GM21529 (cell line): Measurements from ENCODE around the gene GLCE.
"Not testable (repeated sequence)": the region's sequence is repeated elsewhere in the genome, so short reads cannot be mapped to it uniquely, and the experiment has no call there.

Experiments used
- ATAC-seq: cut with Tn5 transposase; IDR thresholded peaks from one replicate; pipeline ENCODE4 v1.9.1; 2021; ENCODE audit not compliant: unreplicated experiment

The GLCE gene

DNA sequence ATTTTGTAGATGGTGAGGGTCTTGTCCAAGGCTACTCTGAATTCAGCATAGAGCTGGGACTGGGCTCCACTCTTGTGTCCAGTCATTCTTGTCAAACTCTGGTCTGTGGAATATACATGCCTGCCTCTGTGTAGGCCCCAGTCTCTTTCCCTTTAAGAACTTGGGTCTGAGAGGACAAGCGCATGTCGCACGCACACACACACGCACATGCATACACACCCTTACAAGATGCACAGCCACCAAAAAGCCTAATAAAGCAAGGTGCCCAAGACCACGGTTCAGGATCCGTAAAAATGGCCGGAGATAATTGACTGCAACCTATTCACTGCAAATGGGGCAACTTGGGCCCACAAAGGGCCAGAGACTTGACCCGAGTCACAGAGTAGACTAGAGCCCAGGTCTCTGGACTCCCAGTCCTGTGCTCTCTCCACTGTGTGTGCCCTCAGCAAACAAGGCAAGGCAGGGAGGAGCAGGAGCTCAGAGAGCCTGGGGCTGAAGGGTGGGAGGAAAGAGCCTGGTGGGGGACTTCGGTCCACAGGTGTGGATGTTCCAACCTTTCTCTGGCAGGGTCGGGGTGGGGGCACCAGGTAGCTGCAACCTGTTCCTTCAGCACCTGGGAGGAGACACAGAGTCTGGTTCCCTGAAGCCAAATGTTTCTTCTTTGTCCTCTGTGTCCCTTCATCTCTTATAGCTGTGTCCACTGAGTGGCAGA is 137.4 kb downstream of the GLCE start:
- no peak for ATAC-seq

DNA sequence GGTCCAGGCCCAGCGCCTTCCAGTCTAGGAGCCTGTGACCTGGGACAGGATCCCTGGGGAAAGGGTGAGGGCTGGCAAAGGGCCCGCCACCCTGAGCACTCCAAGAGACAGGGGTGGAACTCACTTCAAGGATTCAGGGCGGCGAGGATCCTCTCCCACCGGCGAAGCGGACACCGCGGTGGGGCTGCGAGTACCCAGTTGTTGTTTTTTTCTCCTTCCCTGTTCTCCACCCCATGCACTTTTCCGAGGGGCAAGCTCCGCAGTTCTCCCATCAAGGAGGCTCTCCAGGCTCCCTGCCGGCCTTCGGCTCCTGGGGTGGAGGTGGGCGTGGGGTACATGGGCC is 137.9 kb downstream of the GLCE start:
- no peak for ATAC-seq

DNA sequence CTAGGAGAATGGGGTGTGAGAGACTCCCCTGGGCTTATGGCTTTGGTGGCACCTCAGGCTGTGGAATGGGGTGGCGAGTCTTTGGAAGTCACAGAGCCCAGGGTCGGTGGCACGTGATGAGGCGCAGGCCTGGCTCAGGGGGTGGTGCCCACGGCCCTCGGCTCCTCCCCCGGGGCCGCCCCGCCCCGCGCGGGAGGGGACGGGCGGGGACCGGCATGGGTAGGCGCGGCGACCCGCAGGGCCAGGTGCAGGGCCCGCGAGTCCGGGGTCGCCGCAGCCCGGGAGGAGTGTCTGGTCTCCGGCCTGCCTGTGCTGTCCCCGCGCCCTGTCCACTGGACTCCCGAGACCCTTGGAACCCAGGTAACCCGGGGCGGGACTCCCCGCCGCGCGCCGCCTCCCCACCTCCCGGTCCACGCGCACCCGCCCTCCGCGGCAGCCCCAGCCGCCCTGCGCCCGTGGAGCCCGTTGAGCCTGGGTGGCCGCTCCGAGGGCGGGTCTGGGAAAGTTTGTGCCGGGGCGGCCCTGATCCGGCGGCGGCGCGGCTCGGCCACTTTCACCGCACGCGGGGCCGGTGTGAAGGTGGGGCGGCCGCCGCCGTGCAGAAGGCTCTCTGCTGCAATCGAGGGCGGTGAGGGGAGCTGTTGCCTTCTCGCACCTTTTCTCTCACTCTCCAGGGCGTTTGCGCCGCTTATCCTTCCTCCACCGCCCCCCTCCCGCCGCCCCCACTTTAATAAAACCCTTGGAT is 138.4 kb downstream of the GLCE start, which contains the start of gene PAQR5:
TSS of gene PAQR5 (plus strand) at position 216 of the 745 bp plus-strand sequence. CDS start 61,169 bp downstream, outside the sequence.
- ATAC-seq: no peak

DNA sequence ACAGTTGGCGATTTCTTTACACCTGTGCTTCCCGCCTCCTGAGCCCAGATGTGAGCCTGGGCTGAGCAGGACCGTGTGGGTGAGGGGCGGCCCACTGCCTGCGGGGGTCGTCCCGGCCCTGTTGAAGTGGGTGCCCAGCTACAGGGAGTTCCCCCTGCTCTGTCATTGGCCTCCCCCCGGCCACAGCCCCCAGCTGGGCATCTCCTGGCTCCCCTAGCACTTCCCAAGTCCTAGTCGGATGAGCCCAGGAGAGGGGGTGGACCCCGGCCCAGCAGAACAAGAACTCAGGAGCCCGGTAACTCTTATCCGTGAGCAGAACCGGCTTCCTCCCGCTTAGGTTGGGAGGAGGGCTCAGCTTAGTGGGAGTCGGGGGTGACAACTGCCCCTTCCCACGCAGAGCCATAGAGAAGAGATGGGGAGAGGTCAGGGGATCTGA is 139.0 kb downstream of the GLCE start:
- no peak for ATAC-seq

DNA sequence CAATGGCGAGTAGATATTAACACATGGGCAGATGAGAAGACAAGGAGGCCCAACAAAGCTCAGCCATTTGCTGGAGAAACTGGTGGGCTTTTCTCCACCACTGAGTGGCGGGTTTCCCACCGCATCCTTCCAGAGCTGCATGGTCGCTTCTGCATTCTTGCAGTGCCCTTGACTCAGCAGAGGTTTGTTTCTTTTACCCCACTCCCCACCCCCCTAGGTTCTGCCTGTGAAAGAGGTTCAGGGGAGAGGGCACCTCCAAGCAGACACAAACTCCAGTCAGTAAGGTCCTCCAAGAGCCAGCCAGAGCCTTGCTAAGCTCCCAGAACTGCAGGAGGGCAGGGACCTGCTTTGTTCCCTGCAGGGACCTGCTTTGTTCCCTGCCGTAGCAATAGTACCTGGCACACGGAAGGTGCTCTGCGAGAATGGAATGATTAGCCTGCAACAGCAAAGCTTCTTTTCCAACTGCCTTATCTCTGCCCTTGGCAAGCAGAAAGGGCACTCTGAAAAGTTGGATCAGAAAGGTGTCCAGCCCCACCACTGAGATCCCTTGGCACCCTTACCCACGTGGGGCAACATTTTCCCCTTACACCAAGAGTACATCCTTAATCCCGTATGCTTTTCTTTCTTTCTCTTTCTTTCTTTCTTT is 139.6 kb downstream of the GLCE start:
- no peak for ATAC-seq

DNA sequence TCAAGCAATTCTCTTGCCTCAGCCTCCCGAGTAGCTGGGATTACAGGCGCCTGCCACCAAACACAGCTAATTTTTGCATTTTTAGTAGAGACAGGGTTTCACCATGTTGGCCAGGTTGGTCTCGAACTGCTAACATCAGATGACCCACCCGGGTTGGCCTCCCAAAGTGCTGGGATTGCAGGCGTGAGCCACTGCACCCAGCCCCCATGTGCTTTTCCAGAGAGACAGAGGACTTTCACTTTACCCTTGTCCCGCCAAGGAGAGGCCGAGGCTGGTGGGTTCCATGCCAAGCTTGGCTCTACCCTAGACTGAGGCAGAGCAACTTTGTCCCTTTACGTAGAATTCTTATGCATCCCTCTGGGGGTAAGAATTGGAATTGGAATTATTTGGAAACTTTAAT is 140.7 kb downstream of the GLCE start:
- ATAC-seq: not testable (repeated sequence)

DNA sequence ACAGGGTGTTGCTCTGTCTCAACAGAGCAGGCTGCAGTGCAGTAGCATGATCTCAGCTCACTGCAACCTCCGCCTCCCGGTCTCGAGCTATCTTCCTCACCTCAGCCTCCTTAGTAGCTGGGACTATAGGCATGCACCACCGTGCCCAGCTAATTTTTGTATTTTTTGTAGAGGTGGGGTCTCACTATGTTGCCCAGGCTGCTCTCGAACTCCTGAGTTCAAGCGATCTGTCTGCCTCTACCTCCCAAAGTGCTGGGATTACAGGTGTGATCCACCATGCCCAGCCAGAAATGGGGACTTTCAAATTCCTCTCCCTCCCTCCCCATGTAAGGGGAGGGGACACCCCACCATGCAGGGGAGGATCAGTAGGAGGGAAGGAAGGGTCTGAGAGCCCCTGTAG is 141.7 kb downstream of the GLCE start:
- not testable (repeated sequence) for ATAC-seq

DNA sequence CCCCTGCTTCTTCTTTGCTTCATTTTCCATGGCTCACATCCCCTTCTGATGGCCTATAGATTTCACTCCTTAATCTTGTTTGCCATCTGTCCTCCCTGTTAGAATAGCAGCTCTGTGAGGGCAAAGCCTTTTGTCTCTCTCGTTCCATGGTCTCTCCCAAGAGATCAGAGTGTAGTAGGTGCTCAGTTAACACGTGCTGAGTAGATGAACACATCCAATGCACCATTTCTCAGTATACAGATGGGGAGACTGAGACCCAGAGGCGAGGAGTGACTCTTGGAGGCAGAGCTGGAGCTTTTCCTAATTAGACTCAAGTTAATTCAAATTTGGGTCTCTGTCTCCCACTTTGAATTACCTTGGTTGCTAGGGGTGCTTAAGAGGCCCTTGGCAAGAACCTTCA is 142.5 kb downstream of the GLCE start:
- no peak for ATAC-seq

DNA sequence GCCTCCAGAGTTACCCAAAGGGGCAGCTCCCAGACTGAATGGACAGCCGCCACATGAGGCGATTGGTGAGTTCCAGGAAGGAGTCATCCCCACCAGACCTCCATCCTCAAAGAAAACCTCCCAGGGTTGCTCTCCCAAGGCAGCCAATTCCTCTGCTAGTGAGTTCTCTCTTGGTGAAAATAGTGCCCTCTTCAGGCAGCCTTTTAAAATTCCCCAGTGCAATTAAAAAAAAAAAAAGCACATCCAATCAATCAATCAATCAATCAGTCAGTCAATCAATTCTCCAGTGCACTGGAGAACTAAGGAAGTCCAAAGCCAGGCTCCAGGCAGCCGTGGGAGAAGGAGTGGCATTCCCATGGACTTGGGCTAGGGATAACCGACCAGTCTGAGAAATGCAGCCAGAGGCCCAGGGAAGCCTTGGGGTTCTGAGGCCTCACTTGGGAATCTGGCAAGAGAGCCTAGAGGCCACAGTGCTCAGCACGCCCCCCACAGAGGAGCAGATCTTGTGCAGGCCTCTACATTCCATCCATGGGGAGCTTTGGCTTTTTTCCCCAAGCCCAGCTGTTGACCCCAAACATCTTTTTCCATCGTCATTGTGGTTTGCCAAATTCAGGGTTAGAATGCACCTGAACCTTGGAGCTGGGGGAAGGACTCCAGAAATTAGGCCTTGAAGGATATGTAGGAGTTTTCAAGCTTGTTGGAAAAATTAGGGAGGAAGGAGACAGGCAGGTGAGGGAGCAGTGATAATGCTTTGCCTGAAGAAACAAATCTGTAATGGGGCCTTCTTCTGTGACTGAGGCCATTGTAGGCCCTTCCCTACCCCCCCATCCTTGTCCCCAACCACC is 143.1 kb downstream of the GLCE start:
- ATAC-seq: no peak

DNA sequence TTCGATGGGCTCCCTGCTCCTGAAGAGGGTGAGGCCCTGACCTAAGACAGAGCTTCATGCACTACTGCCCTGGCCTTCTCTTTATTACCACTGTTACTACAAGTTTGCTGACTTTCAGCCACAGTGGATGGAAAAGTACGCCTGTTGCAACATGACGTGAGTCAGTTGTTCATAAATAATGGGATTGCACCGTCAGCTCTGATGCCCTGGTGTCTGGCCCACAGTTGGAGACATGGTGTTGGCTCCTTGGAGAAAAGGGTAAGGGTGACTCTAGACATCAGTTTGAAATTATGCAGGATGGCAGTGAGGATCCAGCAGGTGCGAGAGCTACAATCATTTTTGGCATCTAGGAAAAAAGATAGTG is 143.7 kb downstream of the GLCE start:
- ATAC-seq: no peak

DNA sequence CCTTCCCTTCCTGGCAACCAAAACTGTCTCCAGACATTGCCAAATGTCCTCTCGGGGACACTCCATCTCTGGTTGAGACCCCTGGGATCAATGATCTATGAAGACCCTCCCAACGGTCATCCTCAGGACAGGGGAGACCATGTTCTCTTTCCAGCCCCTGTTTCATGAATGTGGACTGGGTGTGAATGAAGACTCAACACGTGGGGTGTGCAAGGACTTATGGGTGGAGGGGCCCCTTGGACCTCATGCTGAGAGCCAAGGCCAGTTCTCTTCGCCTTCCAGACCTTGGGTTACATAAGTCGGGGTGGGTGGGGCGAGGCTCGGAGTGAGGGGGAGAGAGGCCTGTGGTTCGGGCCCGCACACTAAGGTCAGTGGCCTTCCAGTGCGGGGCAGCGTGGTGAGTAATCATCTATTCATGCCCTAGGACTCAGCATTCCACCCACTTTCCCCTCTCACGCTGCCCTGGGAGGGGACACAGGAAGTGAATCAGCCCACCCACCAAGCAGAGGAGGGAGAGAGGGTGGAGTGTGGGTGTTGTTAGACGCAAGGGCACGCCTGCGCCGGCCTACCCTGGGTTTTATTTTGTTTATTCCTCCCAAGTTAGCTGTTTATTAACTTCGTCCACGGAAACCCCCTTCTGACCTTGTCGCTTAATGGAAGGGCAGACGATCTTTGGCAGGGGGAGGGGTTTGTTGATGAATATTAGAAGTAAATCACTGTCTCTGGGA is 144.9 kb downstream of the GLCE start:
- no peak for ATAC-seq

DNA sequence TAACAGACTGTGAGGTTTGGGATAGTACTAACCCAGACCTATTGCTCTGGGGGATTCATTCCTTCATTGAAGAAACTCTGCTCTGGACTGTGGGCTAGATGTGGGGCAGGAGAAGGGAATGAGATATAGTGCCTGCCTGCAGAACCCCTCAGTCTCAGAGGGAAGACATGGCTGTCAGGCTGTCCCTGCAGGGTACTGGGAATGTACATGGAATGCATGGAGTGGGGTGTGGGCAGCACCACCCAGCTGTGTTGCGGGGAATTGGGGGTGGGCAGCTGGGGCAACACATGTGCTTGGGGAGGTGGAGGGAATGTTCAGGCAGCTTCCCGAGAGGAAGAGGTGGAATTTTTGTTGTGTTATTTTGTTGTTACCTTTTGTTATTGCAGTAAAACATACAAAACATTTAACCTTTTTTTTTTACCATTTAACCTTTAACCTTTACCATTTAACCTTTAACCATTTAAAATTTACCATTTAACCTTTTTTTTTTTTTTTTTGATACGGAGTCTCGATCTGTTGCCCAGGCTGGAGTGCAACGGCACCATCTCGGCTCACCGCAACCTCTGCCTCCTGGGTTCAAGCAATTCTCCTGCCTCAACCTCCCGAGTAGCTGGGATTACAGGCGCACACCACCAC is 145.6 kb downstream of the GLCE start:
- no peak for ATAC-seq

DNA sequence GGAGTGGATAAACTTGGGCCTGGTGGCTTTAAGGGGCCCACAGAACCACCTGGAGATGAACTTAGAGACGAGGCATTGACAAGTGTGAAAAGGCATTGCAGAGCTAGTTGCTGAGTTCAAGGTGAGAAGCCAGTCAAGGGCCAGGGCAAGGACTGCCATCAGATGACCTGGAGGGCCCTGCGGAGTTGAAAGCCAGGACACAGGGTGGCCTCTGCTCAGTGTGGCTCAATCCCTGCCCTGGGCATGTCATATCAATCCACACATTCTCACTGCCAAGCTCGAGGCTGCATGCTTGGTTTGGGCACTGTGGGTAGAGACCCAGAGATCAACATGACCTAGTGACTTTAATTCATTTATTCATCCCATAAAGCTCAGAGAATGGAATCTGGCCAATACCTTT is 147.5 kb downstream of the GLCE start:
- no peak for ATAC-seq

DNA sequence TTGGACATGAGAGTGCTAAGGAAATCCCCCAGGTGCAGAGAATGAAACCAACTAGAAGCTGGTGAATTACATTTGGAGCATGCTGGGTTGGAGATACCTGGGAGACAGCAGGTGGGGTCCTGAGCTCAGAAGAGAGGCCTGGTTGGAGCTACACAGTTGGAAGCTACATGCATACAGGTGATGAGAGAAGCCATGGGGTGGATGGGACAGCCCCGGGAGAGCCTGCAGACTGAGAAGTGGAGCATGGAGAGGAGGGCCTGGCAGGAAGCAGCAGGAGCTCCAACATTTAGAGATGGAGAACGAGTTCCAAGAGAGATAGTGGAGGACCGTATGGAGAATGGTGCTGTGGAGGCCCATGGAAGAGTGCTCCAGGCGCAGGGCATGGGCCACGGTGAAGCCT is 148.5 kb downstream of the GLCE start:
- ATAC-seq: no peak

DNA sequence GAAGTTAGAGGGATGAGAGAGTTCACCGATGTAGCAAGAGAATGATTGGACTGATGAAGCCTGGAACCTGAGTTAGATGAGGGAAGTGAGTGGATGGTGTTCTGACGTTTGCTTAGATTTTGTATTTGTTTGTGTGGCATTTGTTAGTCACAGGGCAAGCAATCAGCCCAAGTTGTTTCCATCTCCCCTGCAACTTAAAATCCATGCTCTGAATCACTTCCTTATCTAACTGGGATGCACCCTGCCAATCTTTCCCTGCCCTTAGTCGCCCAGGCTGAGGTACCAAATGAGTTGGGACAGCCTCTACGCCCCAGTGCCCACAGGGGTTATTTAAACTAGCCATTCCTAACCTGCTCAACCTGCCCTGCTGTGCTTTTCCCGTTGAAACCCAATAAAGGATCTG is 150.9 kb downstream of the GLCE start:
- no peak for ATAC-seq

DNA sequence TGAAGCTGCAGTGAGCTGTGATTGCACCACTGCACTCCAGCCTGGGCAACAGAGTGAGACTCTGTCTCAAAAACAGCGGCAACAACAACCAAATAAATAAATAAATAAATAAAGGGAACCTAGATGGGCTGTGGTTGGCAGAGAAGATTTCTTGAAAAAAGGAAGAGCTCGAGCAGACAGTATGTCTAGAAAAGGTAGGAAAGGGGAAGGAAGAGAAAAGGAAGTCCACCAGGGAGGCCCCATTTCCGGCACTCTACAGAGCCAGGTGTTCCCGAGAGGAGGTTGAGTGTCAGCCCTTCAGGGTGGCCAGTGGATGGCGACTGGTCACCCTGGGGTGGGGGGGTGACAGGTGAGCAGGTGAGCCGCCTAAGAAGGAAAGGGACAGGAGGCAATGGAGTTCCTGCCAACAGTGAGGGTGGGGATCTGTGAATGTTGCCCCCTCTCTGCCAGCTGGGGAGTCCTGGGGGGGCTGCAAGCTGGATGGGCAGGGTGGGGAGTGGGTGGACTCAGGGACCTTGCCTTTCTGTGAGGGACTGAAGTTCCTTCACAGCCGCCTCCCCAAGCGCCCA is 153.1 kb downstream of the GLCE start:
- ATAC-seq: no peak

DNA sequence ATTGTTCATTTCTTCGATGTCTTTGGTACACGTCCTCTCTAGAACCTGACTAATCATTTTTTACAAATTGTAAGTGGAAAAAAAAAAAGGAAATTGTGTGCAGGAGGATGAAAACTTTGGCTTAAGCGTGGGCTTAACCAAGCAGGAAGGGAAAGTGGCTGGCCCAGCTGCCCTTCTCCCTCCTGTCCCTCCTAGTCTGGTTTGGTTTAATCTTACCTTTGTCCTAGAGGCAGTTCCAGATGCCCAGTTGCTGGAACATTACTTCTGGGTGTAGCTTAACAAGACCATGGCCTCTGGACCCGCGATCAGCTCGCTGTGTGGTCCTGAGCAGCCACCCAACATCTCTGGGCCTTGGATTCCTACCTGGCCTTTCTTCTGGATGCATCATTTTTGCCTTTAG is 153.7 kb downstream of the GLCE start:
- no peak for ATAC-seq

DNA sequence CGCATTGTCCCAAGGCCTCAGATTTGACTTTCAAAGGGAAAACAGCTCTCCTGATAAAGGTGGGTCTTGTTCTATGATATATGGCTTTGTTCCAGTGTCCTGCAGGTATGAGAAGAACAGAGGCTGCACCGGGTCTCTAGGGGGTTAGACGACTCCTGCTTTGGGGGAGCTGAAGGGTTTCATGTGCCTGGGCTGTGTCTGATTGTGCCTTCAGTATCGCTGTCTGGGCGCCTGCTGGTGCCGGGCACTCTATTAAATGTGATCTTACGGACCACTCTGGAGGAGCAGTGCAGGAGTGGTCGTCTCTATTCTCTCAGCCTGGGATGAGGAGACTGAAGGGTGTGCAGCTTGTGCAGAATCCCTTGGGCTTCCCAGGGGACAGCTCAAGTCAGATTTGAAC is 154.3 kb downstream of the GLCE start:
- ATAC-seq: no peak

DNA sequence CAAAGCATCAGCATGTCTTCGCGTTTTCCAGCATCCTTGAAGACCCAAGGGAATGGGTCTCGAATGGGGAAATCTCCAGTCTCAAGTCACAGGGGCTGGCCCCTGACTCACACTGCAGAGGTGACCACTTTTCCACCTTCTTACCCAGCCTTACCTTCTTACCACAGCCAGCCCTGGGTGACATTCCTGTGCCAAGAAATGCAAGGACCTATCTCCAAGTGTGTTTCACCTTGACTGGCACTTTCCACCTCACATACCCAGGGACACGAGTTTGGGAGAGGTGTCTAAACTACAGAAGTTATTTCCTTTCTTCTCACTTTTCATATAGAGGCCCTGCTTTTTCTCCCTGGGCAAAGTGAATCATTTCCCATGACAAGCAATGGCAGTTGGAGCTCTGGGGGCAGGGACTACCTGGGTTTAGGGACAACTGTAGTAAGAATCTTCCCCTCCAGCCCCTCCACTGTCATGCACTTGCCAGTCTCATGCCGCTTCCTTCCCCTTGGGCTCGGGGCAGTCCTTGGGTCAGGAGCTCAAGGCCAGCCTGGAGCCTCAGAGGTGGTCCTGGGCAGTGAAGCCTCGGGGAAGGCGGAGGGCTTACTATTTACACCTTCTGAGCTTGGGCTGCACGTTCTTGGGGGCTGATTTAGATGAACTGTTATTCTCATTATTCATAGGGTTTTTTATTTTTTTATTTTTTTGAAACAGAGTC is 155.1 kb downstream of the GLCE start:
- no peak for ATAC-seq
